ENCODE data around the gene CXorf58.

Gene CXorf58

GRCh38 chrX:23938690-23939089, 30.9 kb downstream of the CXorf58 start:
- TF ChIP-seq CTCF (IDR thresholded peaks at IDR 0.05) (no peak), ZFX (IDR thresholded peaks at IDR 0.05; ENCODE audit: borderline replicate concordance) (no peak)
- H3K27ac ChIP-seq = no peak overlapping the region

- TF ChIP-seq ZFX (IDR thresholded peaks at IDR 0.05; ENCODE audit: borderline replicate concordance) (no peak), CTCF (IDR thresholded peaks at IDR 0.05) (no peak)
- no peak overlapping the region for H3K27ac ChIP-seq
Measured at GRCh38 chrX:23939203-23939602, 31.4 kb downstream of the CXorf58 start.

GRCh38 chrX:23944234-23944633, 36.4 kb downstream of the CXorf58 start:
- no peak for TF ChIP-seq ZFX (IDR thresholded peaks at IDR 0.05; ENCODE audit: borderline replicate concordance)
- TF ChIP-seq CTCF (IDR thresholded peaks at IDR 0.05) = no peak

GRCh38 chrX:23945206-23945605, 37.4 kb downstream of the CXorf58 start:
- no peak for TF ChIP-seq CTCF (IDR thresholded peaks at IDR 0.05)
- TF ChIP-seq ZFX (IDR thresholded peaks at IDR 0.05; ENCODE audit: borderline replicate concordance) = no peak

More at GRCh38 chrX:23944234-23944633, 36.4 kb downstream of the CXorf58 start:
- no peak overlapping the region for H3K27ac ChIP-seq

GRCh38 chrX:23952391-23952790, 44.6 kb downstream of the CXorf58 start:
- no peak overlapping the region for H3K27ac ChIP-seq
- TF ChIP-seq CTCF (IDR thresholded peaks at IDR 0.05) = no peak
- no peak for TF ChIP-seq ZFX (IDR thresholded peaks at IDR 0.05; ENCODE audit: borderline replicate concordance)

More at GRCh38 chrX:23945206-23945605, 37.4 kb downstream of the CXorf58 start:
- no peak overlapping the region for H3K27ac ChIP-seq

- TF ChIP-seq CTCF (IDR thresholded peaks at IDR 0.05) = no peak
- TF ChIP-seq ZFX (IDR thresholded peaks at IDR 0.05; ENCODE audit: borderline replicate concordance) = no peak
- H3K27ac ChIP-seq = no peak overlapping the region
Measured at GRCh38 chrX:23952984-23953907, 45.4 kb downstream of the CXorf58 start.

GRCh38 chrX:23953908-23954269, 46.1 kb downstream of the CXorf58 start:
- H3K27ac ChIP-seq = no peak overlapping the region
- TF ChIP-seq ZFX (IDR thresholded peaks at IDR 0.05; ENCODE audit: borderline replicate concordance) = no peak
- TF ChIP-seq CTCF (IDR thresholded peaks at IDR 0.05) = no peak

Data from 22Rv1 (cell line).